BJ (cell line): Measurements from ENCODE around the gene SRSF9. TPM values are rescaled to one million over a fixed set of nuclear protein-coding genes. Genes with fewer than 3 reads are reported as not detected.
"Not testable (repeated sequence)": the region's sequence is repeated elsewhere in the genome, so short reads cannot be mapped to it uniquely, and the experiment has no call there.

ENCODE experiments used
- CTCF ChIA-PET: fragments of 350-600 bp; formaldehyde crosslinking; extraction: SDS; loops from one replicate; lab custom pipeline; 2021; ENCODE audit warnings: antibody characterized with exemption, inconsistent platforms; lab: Yijun Ruan, JAX
- POLR2A ChIA-PET: fragments of 300-600 bp; sonication (Branson Sonifier 250); formaldehyde crosslinking; extraction: SDS; loops from one replicate; lab custom pipeline; 2021; ENCODE audit warnings: antibody characterized with exemption; lab: Charles Lee
- DNase-seq: peaks from one replicate; pipeline ENCODE4 v3.0.0-alpha.2; 2011; ENCODE audit warnings: low read depth
- H3K27me3 ChIP-seq: 2 replicates; pipeline ENCODE4 v1.6.0; 2011; ENCODE audit warnings: low read length; ENCODE audit not compliant: control insufficient read depth, insufficient read depth
- H3K36me3 ChIP-seq: 2 replicates; pipeline ENCODE4 v1.5.1; 2011; ENCODE audit warnings: low read length; ENCODE audit not compliant: control insufficient read depth, insufficient read depth
- H3K4me3 ChIP-seq: 2 replicates; pipeline ENCODE4 v1.5.1; 2011; ENCODE audit warnings: low read depth, mild to moderate bottlenecking, control low read depth, low read length
- CTCF ChIP-seq: IDR thresholded peaks from 2 replicates; pipeline ENCODE4 v1.5.1; 2011; ENCODE audit warnings: low read depth, mild to moderate bottlenecking, control low read depth, inconsistent platforms, low read length, moderate library complexity; ENCODE audit not compliant: insufficient read depth
- polyA plus RNA-seq: library from polyadenylated mRNA; depleted of rRNA; stranded (reverse); fragments of >200 nt; gene quantifications from 2 replicates; pipeline ENCODE4 v1.2.3, GENCODE V29; 2011

The SRSF9 gene
- polyA plus RNA-seq, 1 experiment: 88.0 TPM

DNA sequence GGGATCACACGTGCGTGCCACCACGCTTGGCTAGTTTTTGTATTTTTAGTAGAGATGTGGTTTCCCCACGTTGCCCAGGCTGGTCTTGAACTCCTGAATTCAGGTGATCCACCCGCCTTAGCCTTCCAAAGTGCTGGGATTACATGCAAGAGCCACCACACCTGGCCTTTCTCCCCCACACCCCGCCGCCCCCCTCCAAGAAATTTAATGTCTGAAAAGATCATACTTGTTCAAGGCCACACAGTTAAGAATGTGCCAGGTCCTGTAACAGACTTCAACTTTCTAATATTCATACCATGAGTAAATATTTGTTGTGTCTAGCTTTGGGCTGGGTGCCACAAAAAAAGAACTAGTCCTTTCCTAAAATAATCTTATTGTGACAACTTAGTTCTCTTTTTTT is 14.2 kb downstream of the SRSF9 start:
- POLR2A ChIA-PET: interaction anchor here (0.6 kb wide), 1 partner anchor 324 kb away, joined by 6 read pairs; no protein-coding TSS in a partner anchor
- no peak for TF ChIP-seq CTCF
- CTCF ChIA-PET: interaction anchor here (6.5 kb wide), 1 partner anchor 12 kb away, joined by 57 read pairs; the partner anchor contains the start of gene SRSF9
- H3K36me3 ChIP-seq: peaks cover 19% of the 10 kb centered on the region
- no peak overlapping the region for H3K4me3 ChIP-seq
- no peaks in the 10 kb centered on the region for H3K27me3 ChIP-seq
- DNase-seq: no peak

DNA sequence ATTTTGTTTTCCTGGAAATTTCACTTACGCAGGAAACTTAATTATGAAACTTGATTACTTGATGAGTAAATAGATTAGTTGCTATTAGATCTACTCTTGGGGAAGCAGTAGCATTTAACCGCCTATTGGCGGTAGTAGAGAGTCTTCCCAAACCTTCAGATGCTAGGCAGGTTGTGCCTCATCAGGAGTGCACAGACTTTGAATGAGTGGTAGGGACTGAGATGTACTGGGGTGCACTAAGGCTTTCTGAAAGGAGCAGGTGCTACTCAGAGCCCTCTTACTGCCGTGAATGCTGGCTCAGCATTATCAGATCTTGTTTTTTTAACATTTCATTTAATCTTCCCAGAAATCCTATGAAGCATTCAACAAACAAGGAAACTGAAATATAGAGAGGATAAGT is 15.6 kb downstream of the SRSF9 start:
- POLR2A ChIA-PET: interaction anchor here (0.7 kb wide), 1 partner anchor 9 kb away, joined by 3 read pairs; no protein-coding TSS in a partner anchor
- CTCF ChIA-PET: interaction anchor here (0.7 to 6.5 kb wide), 4 partner anchors 12 to 36 kb away, joined by 3 to 57 read pairs (median 4); partner anchors contain the start of gene SRSF9
- DNase-seq: no peak
- TF ChIP-seq CTCF: peak; percentile 64
- Histone ChIP-seq H3K36me3 (peaks cover 13% of the 10 kb centered on the region), H3K27me3 (no peaks in the 10 kb centered on the region), H3K4me3 (no peak overlapping the region)

GRCh38 chr12:120453060-120453750 is 16.3 kb downstream of the SRSF9 start:
- Histone ChIP-seq H3K27me3 (no peaks in the 10 kb centered on the region), H3K4me3 (no peak overlapping the region), H3K36me3 (peaks cover 10% of the 10 kb centered on the region)
- DNase-seq: no peak
- CTCF ChIA-PET: interaction anchor here (1.1 to 1.9 kb wide), 5 partner anchors 9 to 16 kb away, joined by 3 to 5 read pairs (median 4); partner anchors contain the start of gene SRSF9
- POLR2A ChIA-PET: no interaction called here
- TF ChIP-seq CTCF: no peak

DNA sequence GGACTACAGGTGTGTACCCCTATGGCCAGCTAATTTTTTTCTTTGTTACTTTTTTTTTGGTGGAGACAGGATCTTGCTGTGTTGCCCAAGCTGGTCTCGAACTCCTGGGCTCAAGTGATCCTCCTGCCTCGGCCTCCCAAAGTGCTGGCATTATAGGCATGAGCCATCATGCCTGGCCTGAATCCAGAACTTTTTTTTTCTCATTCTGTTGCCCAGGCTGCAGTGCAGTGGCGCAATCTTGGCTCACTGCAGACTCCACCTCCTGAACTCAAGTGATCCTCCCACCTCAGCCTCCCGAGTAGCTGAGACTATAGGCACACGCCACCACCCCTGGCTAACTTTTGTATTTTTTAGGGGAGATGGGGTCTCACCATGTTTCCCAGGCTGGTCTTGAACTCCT is 17.0 kb downstream of the SRSF9 start:
- H3K4me3 ChIP-seq, H3K36me3 ChIP-seq, POLR2A ChIA-PET, DNase-seq, H3K27me3 ChIP-seq: not testable (repeated sequence)
- CTCF ChIA-PET: interaction anchor here (0.9 to 1.9 kb wide), 6 partner anchors 9 to 17 kb away, joined by 3 to 5 read pairs (median 4); partner anchors contain the start of gene SRSF9

- Histone ChIP-seq H3K4me3 (no peak overlapping the region), H3K27me3 (no peaks in the 10 kb centered on the region), H3K36me3 (peaks cover 2% of the 10 kb centered on the region)
- no peak for TF ChIP-seq CTCF
- ChIA-PET CTCF (interaction anchor here (0.6 to 2.4 kb wide), 2 partner anchors 21 to 27 kb away, joined by 3 to 8 read pairs; partner anchors contain the start of gene SRSF9), POLR2A (interaction anchor here (0.7 kb wide), 2 partner anchors 53 to 113 kb away, joined by 7 to 9 read pairs; no protein-coding TSS in a partner anchor)
- DNase-seq: no peak
Measured at GRCh38 chr12:120447992-120448391, 21.6 kb downstream of the SRSF9 start.

DNA sequence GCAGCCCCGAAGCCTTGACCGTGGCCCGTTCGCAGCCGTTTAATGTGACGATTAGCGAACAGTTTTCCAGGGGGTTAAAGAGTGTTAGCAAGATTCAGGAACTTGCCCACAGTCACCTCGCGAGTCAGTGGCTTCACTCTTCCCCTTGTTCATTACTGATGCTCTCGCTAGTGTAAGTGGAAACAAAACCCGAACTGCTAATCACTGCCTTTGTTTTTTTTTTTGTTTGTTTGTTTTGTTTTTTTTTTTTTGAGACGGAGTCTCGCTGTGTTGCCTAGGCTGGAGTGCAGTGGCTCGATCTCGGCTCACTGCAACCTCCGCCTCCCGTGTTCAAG is 22.7 kb downstream of the SRSF9 start:
- CTCF ChIA-PET, POLR2A ChIA-PET, DNase-seq, H3K36me3 ChIP-seq, H3K27me3 ChIP-seq: not testable (repeated sequence)
- H3K4me3 ChIP-seq: peak overlapping the region; percentile 98
